HEK293 (cell line): Measurements from ENCODE around the gene TAOK3.

Experiments used
- CTCF ChIA-PET: fragments of 350-600 bp; formaldehyde crosslinking; extraction: SDS; loops from one replicate; lab custom pipeline; 2021; ENCODE audit warnings: antibody characterized with exemption; lab: Yijun Ruan, JAX
- POLR2A ChIA-PET: fragments of 300-600 bp; formaldehyde crosslinking; extraction: SDS; loops from one replicate; lab custom pipeline; 2020; ENCODE audit warnings: antibody characterized with exemption, inconsistent platforms; lab: Yijun Ruan, JAX
- H3K27ac ChIP-seq: fragments of 200-500 bp; sonication (Bioruptor generic); 2 replicates; pipeline ENCODE4 v1.5.1; 2014; ENCODE audit warnings: low read depth, low read length, control low read depth, inconsistent platforms; ENCODE audit errors: extremely low read depth
- H3K36me3 ChIP-seq, 2 experiments: fragments of 200-500 bp in 1 of 2; sonication (Bioruptor generic) in 1 of 2; 1 replicate in 1 of 2; 2 replicates in 1 of 2; pipeline ENCODE4 v1.5.1; 2014 to 2017; ENCODE audit warnings: inconsistent platforms in 2 of 2, low read length in 2 of 2; ENCODE audit not compliant: control insufficient read depth in 2 of 2, insufficient read depth in 1 of 2
- H3K4me1 ChIP-seq: fragments of 200-500 bp; sonication (Bioruptor generic); 2 replicates; pipeline ENCODE4 v1.5.1; 2014; ENCODE audit warnings: mild to moderate bottlenecking, low read length, inconsistent platforms; ENCODE audit not compliant: control insufficient read depth, insufficient read depth
- H3K4me3 ChIP-seq: 2 replicates; pipeline ENCODE4 v1.5.1; 2011; ENCODE audit warnings: low read depth, mild to moderate bottlenecking, control low read depth, low read length, moderate library complexity
- H3K9me3 ChIP-seq: fragments of 200-500 bp; sonication (Bioruptor generic); 2 replicates; pipeline ENCODE4 v1.5.1; 2014; ENCODE audit warnings: low read depth, low read length, inconsistent platforms; ENCODE audit not compliant: control insufficient read depth, insufficient read depth
- BCL11A ChIP-seq: fragments of 450-650 bp; formaldehyde crosslinking; IDR thresholded peaks from 2 replicates; pipeline ENCODE4 v1.5.1; 2016; ENCODE audit warnings: low read depth, missing biosample characterization, missing genetic modification characterization
- GLI4 ChIP-seq: fragments of 450-650 bp; formaldehyde crosslinking; IDR thresholded peaks from 2 replicates; pipeline ENCODE4 v1.5.1; 2016; ENCODE audit warnings: missing biosample characterization, missing genetic modification characterization
- OSR2 ChIP-seq: fragments of 450-650 bp; formaldehyde crosslinking; IDR thresholded peaks from 2 replicates; pipeline ENCODE4 v1.5.1; 2016; ENCODE audit warnings: missing biosample characterization, missing genetic modification characterization
- OVOL3 ChIP-seq: fragments of 450-650 bp; formaldehyde crosslinking; IDR thresholded peaks from 2 replicates; pipeline ENCODE4 v1.5.1; 2016; ENCODE audit warnings: missing biosample characterization, missing genetic modification characterization
- PRDM1 ChIP-seq: fragments of 450-650 bp; formaldehyde crosslinking; IDR thresholded peaks from 2 replicates; pipeline ENCODE4; 2016; ENCODE audit warnings: missing biosample characterization, missing genetic modification characterization
- SCRT2 ChIP-seq: fragments of 450-650 bp; formaldehyde crosslinking; IDR thresholded peaks from 2 replicates; pipeline ENCODE4 v1.5.1; 2016; ENCODE audit warnings: missing biosample characterization, missing genetic modification characterization
- ZBTB20 ChIP-seq: fragments of 450-650 bp; formaldehyde crosslinking; IDR thresholded peaks from 2 replicates; pipeline ENCODE4 v1.5.1; 2016; ENCODE audit warnings: missing biosample characterization, missing genetic modification characterization
- ZBTB48 ChIP-seq: fragments of 450-650 bp; formaldehyde crosslinking; IDR thresholded peaks from 2 replicates; pipeline ENCODE4 v1.5.1; 2016; ENCODE audit warnings: missing biosample characterization, missing genetic modification characterization
- ZNF133 ChIP-seq: fragments of 450-650 bp; formaldehyde crosslinking; IDR thresholded peaks from 2 replicates; pipeline ENCODE4 v1.5.1; 2016; ENCODE audit warnings: missing biosample characterization, missing genetic modification characterization
- ZNF140 ChIP-seq: fragments of 450-650 bp; formaldehyde crosslinking; IDR thresholded peaks from 2 replicates; pipeline ENCODE4 v1.5.1; 2016; ENCODE audit warnings: missing biosample characterization, missing genetic modification characterization
- ZNF184 ChIP-seq: fragments of 450-650 bp; IDR thresholded peaks from 2 replicates; pipeline ENCODE4 v1.5.1; 2018; ENCODE audit warnings: missing biosample characterization, mild to moderate bottlenecking, missing genetic modification characterization
- ZNF394 ChIP-seq: fragments of 450-650 bp; formaldehyde crosslinking; IDR thresholded peaks from 2 replicates; pipeline ENCODE4 v1.5.1; 2016; ENCODE audit warnings: missing biosample characterization, missing genetic modification characterization, mild to moderate bottlenecking, moderate library complexity, borderline replicate concordance
- ZNF426 ChIP-seq: fragments of 450-650 bp; formaldehyde crosslinking; IDR thresholded peaks from 2 replicates; pipeline ENCODE4 v1.5.1; 2017; ENCODE audit warnings: missing biosample characterization, missing genetic modification characterization, mild to moderate bottlenecking, inconsistent platforms, moderate library complexity
- ZNF433 ChIP-seq: fragments of 450-650 bp; formaldehyde crosslinking; IDR thresholded peaks from 2 replicates; pipeline ENCODE4 v1.5.1; 2016; ENCODE audit warnings: missing biosample characterization, missing genetic modification characterization, low read depth
- ZNF501 ChIP-seq: fragments of 450-650 bp; formaldehyde crosslinking; IDR thresholded peaks from 2 replicates; pipeline ENCODE4 v1.5.1; 2016; ENCODE audit warnings: missing biosample characterization, missing genetic modification characterization
- ZNF623 ChIP-seq: fragments of 450-650 bp; formaldehyde crosslinking; IDR thresholded peaks from 2 replicates; pipeline ENCODE4 v1.5.1; 2016; ENCODE audit warnings: missing biosample characterization, missing genetic modification characterization
- ZNF660 ChIP-seq: fragments of 450-650 bp; IDR thresholded peaks from 2 replicates; pipeline ENCODE4 v1.5.1; 2018; ENCODE audit warnings: missing biosample characterization, mild to moderate bottlenecking, missing genetic modification characterization
- ZNF701 ChIP-seq: fragments of 450-650 bp; formaldehyde crosslinking; IDR thresholded peaks from 2 replicates; pipeline ENCODE4 v1.5.1; 2016; ENCODE audit warnings: missing biosample characterization, missing genetic modification characterization
- TF ChIP-seq, protein P1 (sequence below): fragments of 450-650 bp; formaldehyde crosslinking; IDR thresholded peaks from 2 replicates; pipeline ENCODE4 v1.5.1; 2016; ENCODE audit warnings: missing biosample characterization, missing genetic modification characterization
- TF ChIP-seq, protein P2 (sequence below): IDR thresholded peaks from 2 replicates; pipeline ENCODE4 v1.6.1; 2011; ENCODE audit warnings: mild to moderate bottlenecking, low read depth, low read length, borderline replicate concordance
- TF ChIP-seq, protein P3 (sequence below): fragments of 450-650 bp; formaldehyde crosslinking; IDR thresholded peaks from 2 replicates; pipeline ENCODE4 v1.5.1; 2016; ENCODE audit warnings: missing biosample characterization, missing genetic modification characterization
- TF ChIP-seq, protein P4 (sequence below): fragments of 450-650 bp; formaldehyde crosslinking; IDR thresholded peaks from 2 replicates; pipeline ENCODE4 v1.5.1; 2016; ENCODE audit warnings: missing biosample characterization, missing genetic modification characterization, borderline replicate concordance

The TAOK3 gene

DNA sequence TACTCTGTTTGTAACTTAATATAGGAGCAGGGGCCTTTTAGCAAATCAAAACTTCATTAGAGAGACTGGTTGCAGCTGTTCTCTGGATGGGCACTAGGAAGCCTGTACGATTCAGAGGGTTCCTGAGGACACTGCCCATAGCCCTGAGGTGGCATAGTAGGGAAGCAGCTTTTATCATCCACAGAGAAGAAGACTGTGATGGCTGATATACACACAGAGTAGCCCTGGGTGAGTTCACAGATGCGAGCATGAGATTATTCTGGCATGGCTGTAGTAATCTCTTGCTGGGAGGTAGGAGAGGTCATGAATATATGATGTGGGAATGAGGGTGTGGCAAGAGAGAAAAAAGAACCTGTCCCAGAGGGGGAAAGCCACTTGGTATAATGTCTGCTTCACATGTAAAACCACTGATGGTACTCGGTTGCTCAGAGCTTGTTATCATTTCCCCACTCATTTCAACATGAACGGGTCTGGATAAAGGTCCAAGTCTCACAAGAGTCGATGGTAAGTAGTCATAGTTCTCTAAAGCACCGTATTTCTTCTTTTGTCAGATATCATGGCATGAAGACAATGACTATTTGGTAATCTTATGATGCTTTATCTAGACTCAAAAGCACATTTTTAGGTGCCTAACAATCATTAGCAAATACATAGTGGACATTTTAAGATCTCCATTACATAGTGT, 184.8 kb downstream of the TAOK3 start (continued):
- TF ChIP-seq ZNF660 (tag by site-specific recombination), result no peak
- TF ChIP-seq, protein P1, sequence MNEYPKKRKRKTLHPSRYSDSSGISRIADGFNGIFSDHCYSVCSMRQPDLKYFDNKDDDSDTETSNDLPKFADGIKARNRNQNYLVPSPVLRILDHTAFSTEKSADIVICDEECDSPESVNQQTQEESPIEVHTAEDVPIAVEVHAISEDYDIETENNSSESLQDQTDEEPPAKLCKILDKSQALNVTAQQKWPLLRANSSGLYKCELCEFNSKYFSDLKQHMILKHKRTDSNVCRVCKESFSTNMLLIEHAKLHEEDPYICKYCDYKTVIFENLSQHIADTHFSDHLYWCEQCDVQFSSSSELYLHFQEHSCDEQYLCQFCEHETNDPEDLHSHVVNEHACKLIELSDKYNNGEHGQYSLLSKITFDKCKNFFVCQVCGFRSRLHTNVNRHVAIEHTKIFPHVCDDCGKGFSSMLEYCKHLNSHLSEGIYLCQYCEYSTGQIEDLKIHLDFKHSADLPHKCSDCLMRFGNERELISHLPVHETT (tag by site-specific recombination), result no peak
- TF ChIP-seq ZBTB20 (tag by site-specific recombination), result no peak
- TF ChIP-seq ZNF433 (tag by site-specific recombination), result no peak
- TF ChIP-seq ZNF623 (tag by site-specific recombination), result no peak
- TF ChIP-seq, protein P2, sequence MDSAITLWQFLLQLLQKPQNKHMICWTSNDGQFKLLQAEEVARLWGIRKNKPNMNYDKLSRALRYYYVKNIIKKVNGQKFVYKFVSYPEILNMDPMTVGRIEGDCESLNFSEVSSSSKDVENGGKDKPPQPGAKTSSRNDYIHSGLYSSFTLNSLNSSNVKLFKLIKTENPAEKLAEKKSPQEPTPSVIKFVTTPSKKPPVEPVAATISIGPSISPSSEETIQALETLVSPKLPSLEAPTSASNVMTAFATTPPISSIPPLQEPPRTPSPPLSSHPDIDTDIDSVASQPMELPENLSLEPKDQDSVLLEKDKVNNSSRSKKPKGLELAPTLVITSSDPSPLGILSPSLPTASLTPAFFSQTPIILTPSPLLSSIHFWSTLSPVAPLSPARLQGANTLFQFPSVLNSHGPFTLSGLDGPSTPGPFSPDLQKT, result no peak
- TF ChIP-seq ZNF501 (tag by site-specific recombination), result no peak
- no peak for TF ChIP-seq PRDM1 (tag by site-specific recombination)
- TF ChIP-seq ZBTB48 (tag by site-specific recombination), result no peak
- no peak for TF ChIP-seq BCL11A (tag by site-specific recombination)
- TF ChIP-seq, protein P3, sequence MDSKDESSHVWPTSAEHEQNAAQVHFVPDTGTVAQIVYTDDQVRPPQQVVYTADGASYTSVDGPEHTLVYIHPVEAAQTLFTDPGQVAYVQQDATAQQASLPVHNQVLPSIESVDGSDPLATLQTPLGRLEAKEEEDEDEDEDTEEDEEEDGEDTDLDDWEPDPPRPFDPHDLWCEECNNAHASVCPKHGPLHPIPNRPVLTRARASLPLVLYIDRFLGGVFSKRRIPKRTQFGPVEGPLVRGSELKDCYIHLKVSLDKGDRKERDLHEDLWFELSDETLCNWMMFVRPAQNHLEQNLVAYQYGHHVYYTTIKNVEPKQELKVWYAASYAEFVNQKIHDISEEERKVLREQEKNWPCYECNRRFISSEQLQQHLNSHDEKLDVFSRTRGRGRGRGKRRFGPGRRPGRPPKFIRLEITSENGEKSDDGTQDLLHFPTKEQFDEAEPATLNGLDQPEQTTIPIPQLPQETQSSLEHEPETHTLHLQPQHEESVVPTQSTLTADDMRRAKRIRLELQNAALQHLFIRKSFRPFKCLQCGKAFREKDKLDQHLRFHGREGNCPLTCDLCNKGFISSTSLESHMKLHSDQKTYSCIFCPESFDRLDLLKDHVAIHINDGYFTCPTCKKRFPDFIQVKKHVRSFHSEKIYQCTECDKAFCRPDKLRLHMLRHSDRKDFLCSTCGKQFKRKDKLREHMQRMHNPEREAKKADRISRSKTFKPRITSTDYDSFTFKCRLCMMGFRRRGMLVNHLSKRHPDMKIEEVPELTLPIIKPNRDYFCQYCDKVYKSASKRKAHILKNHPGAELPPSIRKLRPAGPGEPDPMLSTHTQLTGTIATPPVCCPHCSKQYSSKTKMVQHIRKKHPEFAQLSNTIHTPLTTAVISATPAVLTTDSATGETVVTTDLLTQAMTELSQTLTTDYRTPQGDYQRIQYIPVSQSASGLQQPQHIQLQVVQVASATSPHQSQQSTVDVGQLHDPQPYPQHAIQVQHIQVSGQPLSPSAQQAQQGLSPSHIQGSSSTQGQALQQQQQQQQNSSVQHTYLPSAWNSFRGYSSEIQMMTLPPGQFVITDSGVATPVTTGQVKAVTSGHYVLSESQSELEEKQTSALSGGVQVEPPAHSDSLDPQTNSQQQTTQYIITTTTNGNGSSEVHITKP (tag by site-specific recombination), result no peak
- TF ChIP-seq, all 188 proteins: peak for 0

DNA sequence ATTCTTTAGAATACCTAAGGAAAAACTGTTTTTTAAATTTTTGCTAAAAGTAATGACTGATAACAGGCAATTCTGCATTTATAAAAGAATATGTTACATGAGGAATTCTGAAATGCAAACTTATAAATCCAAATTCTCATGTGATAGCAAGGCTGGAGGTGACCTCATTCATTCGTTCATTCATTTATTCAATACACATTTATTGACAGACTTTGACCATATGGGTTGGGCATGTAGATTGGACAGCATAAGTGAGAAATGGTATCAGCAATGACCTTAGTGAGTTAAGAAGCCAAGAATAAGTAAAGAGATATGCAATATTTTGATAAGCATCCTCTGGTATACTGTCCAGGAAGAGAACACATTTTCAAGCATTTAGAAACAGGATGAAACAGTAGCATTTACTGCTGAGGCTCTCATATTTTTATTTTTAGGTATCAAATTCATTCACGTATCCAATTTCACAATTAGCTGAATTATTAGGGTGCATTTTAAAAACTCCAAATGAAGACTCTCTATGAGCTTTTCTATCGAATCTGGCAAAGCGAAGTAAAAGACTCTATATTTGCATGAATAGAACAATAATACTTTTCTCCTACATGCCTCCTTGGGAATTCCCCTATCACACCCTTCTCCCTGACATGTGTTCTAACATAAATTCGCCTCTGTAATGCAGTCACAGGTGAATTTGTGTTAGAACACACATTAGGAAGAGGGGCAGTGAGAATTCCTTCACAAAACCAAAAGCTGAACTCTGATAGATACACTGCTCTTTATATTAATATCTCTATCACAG, 186.9 kb downstream of the TAOK3 start:
- H3K4me1 ChIP-seq, result no peaks in the 10 kb centered on the region
- no peak for TF ChIP-seq ZNF426
- no peak for TF ChIP-seq ZNF394 (tag by site-specific recombination)
- TF ChIP-seq OVOL3 (tag by site-specific recombination), result no peak
- TF ChIP-seq, protein P4, sequence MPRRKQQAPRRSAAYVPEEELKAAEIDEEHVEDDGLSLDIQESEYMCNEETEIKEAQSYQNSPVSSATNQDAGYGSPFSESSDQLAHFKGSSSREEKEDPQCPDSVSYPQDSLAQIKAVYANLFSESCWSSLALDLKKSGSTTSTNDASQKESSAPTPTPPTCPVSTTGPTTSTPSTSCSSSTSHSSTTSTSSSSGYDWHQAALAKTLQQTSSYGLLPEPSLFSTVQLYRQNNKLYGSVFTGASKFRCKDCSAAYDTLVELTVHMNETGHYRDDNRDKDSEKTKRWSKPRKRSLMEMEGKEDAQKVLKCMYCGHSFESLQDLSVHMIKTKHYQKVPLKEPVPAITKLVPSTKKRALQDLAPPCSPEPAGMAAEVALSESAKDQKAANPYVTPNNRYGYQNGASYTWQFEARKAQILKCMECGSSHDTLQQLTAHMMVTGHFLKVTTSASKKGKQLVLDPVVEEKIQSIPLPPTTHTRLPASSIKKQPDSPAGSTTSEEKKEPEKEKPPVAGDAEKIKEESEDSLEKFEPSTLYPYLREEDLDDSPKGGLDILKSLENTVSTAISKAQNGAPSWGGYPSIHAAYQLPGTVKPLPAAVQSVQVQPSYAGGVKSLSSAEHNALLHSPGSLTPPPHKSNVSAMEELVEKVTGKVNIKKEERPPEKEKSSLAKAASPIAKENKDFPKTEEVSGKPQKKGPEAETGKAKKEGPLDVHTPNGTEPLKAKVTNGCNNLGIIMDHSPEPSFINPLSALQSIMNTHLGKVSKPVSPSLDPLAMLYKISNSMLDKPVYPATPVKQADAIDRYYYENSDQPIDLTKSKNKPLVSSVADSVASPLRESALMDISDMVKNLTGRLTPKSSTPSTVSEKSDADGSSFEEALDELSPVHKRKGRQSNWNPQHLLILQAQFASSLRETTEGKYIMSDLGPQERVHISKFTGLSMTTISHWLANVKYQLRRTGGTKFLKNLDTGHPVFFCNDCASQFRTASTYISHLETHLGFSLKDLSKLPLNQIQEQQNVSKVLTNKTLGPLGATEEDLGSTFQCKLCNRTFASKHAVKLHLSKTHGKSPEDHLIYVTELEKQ (tag by site-specific recombination), result no peak
- no peak for TF ChIP-seq SCRT2 (tag by site-specific recombination)
- TF ChIP-seq BCL11A (tag by site-specific recombination), result no peak
- no peak for TF ChIP-seq ZNF701 (tag by site-specific recombination)
- no peak for TF ChIP-seq ZNF184 (tag by site-specific recombination)
- no peak for TF ChIP-seq OSR2 (tag by site-specific recombination)
- no peak for TF ChIP-seq GLI4 (tag by site-specific recombination)
- TF ChIP-seq ZNF133, result no peak
- no peak for TF ChIP-seq ZNF140
- ChIA-PET POLR2A (no interaction called here), CTCF (interaction anchor here (0.6 to 6.8 kb wide), 4 partner anchors 24 to 374 kb away, joined by 3 to 125 read pairs (median 4); partner anchors contain the start of gene SUDS3)
- no peaks in the 10 kb centered on the region for H3K9me3 ChIP-seq
- peaks cover 0 to 4% of the 10 kb centered on the region in 2 experiments; a peak in 1 of 3 replicates for H3K36me3 ChIP-seq
- no peak overlapping the region for H3K4me3 ChIP-seq
- no peak overlapping the region for H3K27ac ChIP-seq
